Natural killer cell treated with Interleukin-12 subunit alpha and Interleukin-12 subunit beta and Interleukin-15 and Interleukin-18, amount 100 ng/mL, for 72 hours (primary cell): Measurements from ENCODE around the gene ANKRD42. TPM values are rescaled to one million over a fixed set of nuclear protein-coding genes. Genes with fewer than 3 reads are reported as not detected.

Experiments
- ATAC-seq, 2 donors: fragments of 150-1000 bp; cut with Tn5 transposase in 1 of 2; sonication (Bioruptor Pico), chemical (Tn5 transposase) in 1 of 2; 2 replicates each; pipeline ENCODE4 v1.10.0; 2021
- DNase-seq: peaks from one replicate; pipeline ENCODE4 v3.0.0; 2022; ENCODE audit warnings: low spot score
- H3K27ac Mint-ChIP-seq, 2 donors: 1 replicate in 1 of 2; 2 replicates in 1 of 2; pipeline ENCODE4 v1.8.0; 2022; ENCODE audit warnings: mixed read lengths in 2 of 2, mild to moderate bottlenecking in 1 of 2, moderate library complexity in 1 of 2
- H3K27me3 Mint-ChIP-seq, 2 donors: 1 replicate in 1 of 2; 2 replicates in 1 of 2; pipeline ENCODE4 v1.8.0; 2022; ENCODE audit warnings: mixed read lengths in 2 of 2
- H3K36me3 Mint-ChIP-seq: one replicate; pipeline ENCODE4 v1.8.0; 2022; ENCODE audit warnings: mixed read lengths
- H3K4me1 Mint-ChIP-seq, 2 donors: 1 replicate in 1 of 2; 2 replicates in 1 of 2; pipeline ENCODE4 v1.8.0; 2022; ENCODE audit warnings: low read depth in 2 of 2, mixed read lengths in 2 of 2, mild to moderate bottlenecking in 1 of 2
- H3K4me3 Mint-ChIP-seq: one replicate; pipeline ENCODE4 v1.8.0; 2022; ENCODE audit warnings: mixed read lengths
- H3K9me3 Mint-ChIP-seq: 2 replicates; pipeline ENCODE4 v1.8.0; 2022; ENCODE audit warnings: mixed read lengths
- total RNA-seq, 2 donors: library from RNA; stranded (reverse); gene quantifications; one replicate each; pipeline ENCODE4 v1.2.3, GENCODE V29; 2022

Gene ANKRD42
- total RNA-seq, 2 donors from 2014 or later = 4.3 to 10.5 TPM

DNA sequence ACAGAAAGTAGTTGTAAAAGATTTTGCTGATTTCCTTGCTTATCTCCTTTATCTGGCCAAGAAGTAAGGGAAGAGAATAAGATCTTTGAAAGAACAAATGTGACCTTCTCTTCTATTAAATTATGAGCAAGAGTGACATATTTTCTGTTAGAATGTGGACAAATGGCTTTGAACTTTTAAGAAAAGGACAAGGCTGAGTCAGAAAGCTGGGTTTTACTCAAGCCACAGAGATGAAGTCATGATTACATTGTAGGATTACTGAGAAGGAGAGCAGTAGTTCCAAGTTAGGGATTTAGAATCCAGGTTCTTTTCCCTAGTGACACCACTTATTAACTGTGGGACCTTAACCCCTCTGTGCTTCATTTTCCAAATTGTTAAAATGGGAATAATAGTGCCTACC lies 79.1 kb downstream of the ANKRD42 start:
- no peak for DNase-seq
- Mint-ChIP-seq H3K9me3 (no peaks in the 10 kb centered on the region), H3K27ac (no peak overlapping the region), H3K27me3 (no peaks in the 10 kb centered on the region), H3K36me3 (peaks cover 40% of the 10 kb centered on the region), H3K4me3 (no peak overlapping the region), H3K4me1 (peaks cover 21 to 27% of the 10 kb centered on the region in 2 donors)
- ATAC-seq = no peak

GRCh38 chr11:83275888-83276641 lies 82.6 kb downstream of the ANKRD42 start:
- DNase-seq = no peak
- H3K9me3 Mint-ChIP-seq = no peaks in the 10 kb centered on the region
- no peak overlapping the region for H3K4me3 Mint-ChIP-seq
- no peaks in the 10 kb centered on the region for H3K4me1 Mint-ChIP-seq
- peaks cover 14% of the 10 kb centered on the region for H3K36me3 Mint-ChIP-seq
- no peak overlapping the region for H3K27ac Mint-ChIP-seq
- H3K27me3 Mint-ChIP-seq = no peaks in the 10 kb centered on the region
- no peak for ATAC-seq

- ATAC-seq (no peak), DNase-seq (no peak)
- H3K9me3 Mint-ChIP-seq = no peaks in the 10 kb centered on the region
- H3K4me1 Mint-ChIP-seq = peaks cover 5 to 12% of the 10 kb centered on the region in 2 donors
- H3K4me3 Mint-ChIP-seq = no peak overlapping the region
- no peaks in the 10 kb centered on the region for H3K27me3 Mint-ChIP-seq
- no peak overlapping the region for H3K27ac Mint-ChIP-seq
- H3K36me3 Mint-ChIP-seq = no peaks in the 10 kb centered on the region
Measured at GRCh38 chr11:83278351-83278750, 84.8 kb downstream of the ANKRD42 start.

GRCh38 chr11:83280256-83280655 lies 86.7 kb downstream of the ANKRD42 start:
- ATAC-seq (no peak), DNase-seq (no peak)
- H3K4me1 Mint-ChIP-seq = peaks cover 14 to 20% of the 10 kb centered on the region in 2 donors
- no peaks in the 10 kb centered on the region for H3K36me3 Mint-ChIP-seq
- H3K27me3 Mint-ChIP-seq = no peaks in the 10 kb centered on the region
- H3K4me3 Mint-ChIP-seq = no peak overlapping the region
- no peaks in the 10 kb centered on the region for H3K9me3 Mint-ChIP-seq
- H3K27ac Mint-ChIP-seq = no peak overlapping the region

DNA sequence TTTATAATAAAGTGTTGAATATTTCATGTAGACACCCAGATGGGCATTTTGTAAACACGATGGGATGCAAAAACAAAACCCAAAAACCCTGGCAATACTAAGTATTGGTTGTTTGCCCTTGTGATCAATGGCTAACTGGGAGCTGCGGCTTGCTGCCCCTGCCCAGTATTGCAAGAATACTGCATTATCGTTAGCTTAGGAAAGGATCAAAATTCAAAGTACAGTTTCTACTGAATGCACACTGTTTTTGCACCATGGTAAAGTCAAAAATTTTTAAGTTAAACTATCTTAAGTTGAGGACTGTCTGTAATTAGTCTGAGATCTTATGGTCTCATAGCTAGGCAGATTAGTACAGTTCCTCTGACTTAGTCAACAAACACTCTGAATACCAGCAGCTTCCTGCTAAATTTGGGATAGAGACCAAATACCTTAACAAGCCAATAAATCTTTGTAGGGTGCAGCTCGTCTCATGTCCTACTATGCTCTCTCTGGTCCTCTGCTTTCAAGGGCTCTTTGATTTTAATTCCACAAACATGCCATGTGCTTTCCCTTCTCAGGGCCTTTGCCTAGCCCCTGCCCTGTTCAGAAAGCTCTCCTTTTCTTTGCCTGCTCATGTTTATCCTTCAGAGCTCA lies 88.7 kb downstream of the ANKRD42 start:
- Mint-ChIP-seq H3K27me3 (no peaks in the 10 kb centered on the region), H3K36me3 (no peaks in the 10 kb centered on the region), H3K9me3 (no peaks in the 10 kb centered on the region), H3K4me1 (peaks cover 21 to 23% of the 10 kb centered on the region in 2 donors), H3K27ac (no peak overlapping the region), H3K4me3 (no peak overlapping the region)
- ATAC-seq (no peak), DNase-seq (no peak)

DNA sequence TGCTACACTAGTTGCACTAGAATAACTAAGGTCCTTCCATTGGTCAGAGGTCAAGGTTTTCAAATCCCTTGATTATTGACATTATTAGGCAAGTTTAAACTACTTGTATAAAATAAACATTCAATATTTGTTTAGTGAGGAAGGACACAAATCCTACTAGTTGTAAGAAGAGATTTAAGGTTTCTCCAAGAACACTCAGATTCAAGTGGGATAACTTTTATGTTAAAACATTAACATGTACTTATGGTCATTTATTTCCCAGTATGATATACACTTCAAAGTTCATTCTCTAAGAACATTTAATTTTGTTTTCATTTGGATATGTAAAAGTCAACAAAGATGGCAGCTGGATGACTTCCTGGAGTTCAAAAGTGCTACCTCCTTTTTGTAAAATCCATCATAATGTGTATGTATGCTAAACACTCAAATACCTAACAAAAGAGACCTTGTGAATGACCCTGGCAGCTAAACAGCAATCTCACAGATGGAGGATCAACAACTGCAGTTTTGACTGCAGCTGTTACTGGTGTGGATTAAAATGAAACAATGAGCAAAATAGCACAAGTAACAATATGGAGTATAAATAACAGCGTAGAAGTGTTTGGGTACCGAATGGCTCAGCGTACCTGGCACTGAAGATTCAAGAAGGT lies 91.1 kb downstream of the ANKRD42 start:
- H3K27ac Mint-ChIP-seq = peak overlapping the region; percentile 97 to 99
- H3K4me3 Mint-ChIP-seq = peak overlapping the region; percentile 93
- DNase-seq (no peak), ATAC-seq (no peak)
- no peaks in the 10 kb centered on the region for H3K9me3 Mint-ChIP-seq
- peaks cover 23 to 25% of the 10 kb centered on the region in 2 donors for H3K4me1 Mint-ChIP-seq
- H3K36me3 Mint-ChIP-seq = no peaks in the 10 kb centered on the region
- no peaks in the 10 kb centered on the region for H3K27me3 Mint-ChIP-seq

DNA sequence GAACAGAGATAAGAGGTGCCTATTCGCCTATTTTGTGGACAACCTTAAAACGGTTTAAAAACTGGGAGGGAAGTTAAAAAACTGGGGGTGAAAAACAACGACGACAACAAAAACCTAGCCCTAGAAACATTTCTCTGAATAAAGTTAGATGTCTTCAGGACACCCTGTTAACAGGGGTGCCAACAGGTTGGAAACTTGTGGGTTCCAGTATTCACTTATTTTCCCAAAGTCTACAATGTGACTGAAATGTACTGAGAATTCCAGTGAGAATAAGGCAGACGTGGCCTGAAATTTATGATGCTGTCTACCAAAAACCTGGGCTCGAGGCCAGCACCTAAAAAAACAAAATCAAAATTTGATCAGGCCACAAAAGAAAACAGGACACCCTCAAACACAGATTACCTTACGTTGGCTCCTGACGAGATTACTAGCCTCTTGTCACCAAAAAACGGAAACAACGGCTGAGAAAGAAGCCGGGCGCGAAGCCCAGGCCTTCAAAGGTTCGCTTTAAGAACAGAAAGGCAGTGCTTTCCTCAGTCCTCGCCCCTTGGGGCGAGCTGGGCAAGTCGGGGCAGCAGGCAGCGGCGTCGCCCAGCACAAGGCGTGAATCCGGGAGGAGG lies 91.7 kb downstream of the ANKRD42 start:
- H3K27me3 Mint-ChIP-seq = no peaks in the 10 kb centered on the region
- peaks cover 23 to 25% of the 10 kb centered on the region in 2 donors for H3K4me1 Mint-ChIP-seq
- DNase-seq (no peak), ATAC-seq (peak in 1 of 2 donors; percentile 69)
- H3K4me3 Mint-ChIP-seq = peak overlapping the region; percentile 93
- H3K36me3 Mint-ChIP-seq = no peaks in the 10 kb centered on the region
- peak overlapping the region; percentile 97 to 99 for H3K27ac Mint-ChIP-seq
- H3K9me3 Mint-ChIP-seq = no peaks in the 10 kb centered on the region

GRCh38 chr11:83285771-83286528 lies 92.4 kb downstream of the ANKRD42 start, which contains the start of gene CCDC90B:
TSS of gene CCDC90B (minus strand) at chr11:83286367. CDS start at chr11:83285972, 395 bp downstream.
- Mint-ChIP-seq H3K36me3 (no peaks in the 10 kb centered on the region), H3K4me3 (peak within 1 kb of the TSS; percentile 93), H3K27me3 (no peaks in the 10 kb centered on the region), H3K27ac (peak within 1 kb of the TSS; percentile 97 to 99), H3K9me3 (no peaks in the 10 kb centered on the region), H3K4me1 (peaks cover 23 to 25% of the 10 kb centered on the region in 2 donors)
- ATAC-seq (peak; percentile 95 to 96), DNase-seq (peak; percentile 95)

DNA sequence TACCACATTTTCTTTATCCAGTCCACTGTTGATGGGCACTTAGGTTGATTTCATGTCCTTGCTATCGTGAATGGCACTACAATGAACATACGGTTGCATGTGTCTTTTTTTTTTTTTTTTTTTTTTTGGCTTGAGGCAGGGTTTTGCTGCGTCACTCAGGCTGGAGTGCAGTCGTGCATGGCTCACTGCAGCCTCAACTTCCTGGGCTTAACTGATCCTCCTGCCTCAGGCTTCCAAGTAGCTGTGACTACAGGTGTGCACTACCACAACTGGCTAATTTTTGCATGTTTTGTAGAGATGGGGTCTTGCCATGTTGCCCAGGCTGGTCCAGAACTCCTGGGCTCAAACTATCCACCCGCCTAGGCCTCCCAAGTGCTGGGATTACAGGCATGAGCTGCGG lies 94.1 kb downstream of the ANKRD42 start:
- Mint-ChIP-seq H3K9me3 (no peaks in the 10 kb centered on the region), H3K27ac (peak overlapping the region in 1 of 2 donors; percentile 97), H3K27me3 (peaks cover 0 to 2% of the 10 kb centered on the region in 2 donors), H3K4me1 (peaks cover 18 to 20% of the 10 kb centered on the region in 2 donors), H3K4me3 (peak overlapping the region; percentile 58), H3K36me3 (no peaks in the 10 kb centered on the region)
- ATAC-seq = no peak
- DNase-seq = no peak

- H3K4me3 Mint-ChIP-seq = peak overlapping the region; percentile 33
- H3K27me3 Mint-ChIP-seq = peaks cover 26% of the 10 kb centered on the region in 2 donors
- DNase-seq = no peak
- peak; percentile 67 to 69 for ATAC-seq
- H3K27ac Mint-ChIP-seq = no peak overlapping the region
- peaks cover 3 to 6% of the 10 kb centered on the region in 2 donors for H3K4me1 Mint-ChIP-seq
- no peaks in the 10 kb centered on the region for H3K9me3 Mint-ChIP-seq
- no peaks in the 10 kb centered on the region for H3K36me3 Mint-ChIP-seq
Measured at GRCh38 chr11:83292709-83293456, 99.4 kb downstream of the ANKRD42 start.

- Mint-ChIP-seq H3K4me3 (no peak overlapping the region), H3K4me1 (peaks cover 3 to 6% of the 10 kb centered on the region in 2 donors), H3K27ac (no peak overlapping the region), H3K9me3 (no peaks in the 10 kb centered on the region), H3K36me3 (no peaks in the 10 kb centered on the region), H3K27me3 (peaks cover 26% of the 10 kb centered on the region in 2 donors)
- DNase-seq (no peak), ATAC-seq (no peak)
Measured at GRCh38 chr11:83293457-83293774, 99.9 kb downstream of the ANKRD42 start.

GRCh38 chr11:83294208-83294607 lies 100.7 kb downstream of the ANKRD42 start:
- peaks cover 3 to 6% of the 10 kb centered on the region in 2 donors for H3K4me1 Mint-ChIP-seq
- H3K4me3 Mint-ChIP-seq = no peak overlapping the region
- H3K27ac Mint-ChIP-seq = no peak overlapping the region
- no peak for DNase-seq
- no peaks in the 10 kb centered on the region for H3K9me3 Mint-ChIP-seq
- peaks cover 27 to 32% of the 10 kb centered on the region in 2 donors for H3K27me3 Mint-ChIP-seq
- no peak for ATAC-seq
- no peaks in the 10 kb centered on the region for H3K36me3 Mint-ChIP-seq
